GM12878 (cell line): ENCODE results near the gene MCMBP.

Experiments used
- ETV6 ChIP-seq, 2 experiments: fragments of 450-650 bp in 1 of 2; IDR thresholded peaks in 1 of 2; conservative IDR thresholded peaks in 1 of 2; 2 replicates each; pipeline ENCODE4 v1.6.1; 2014; ENCODE audit warnings: antibody characterized with exemption in 1 of 2, borderline replicate concordance in 1 of 2, low read depth in 1 of 2, mild to moderate bottlenecking in 1 of 2, moderate library complexity in 1 of 2
- EZH2 ChIP-seq: IDR thresholded peaks from 2 replicates; pipeline ENCODE4 v1.6.1; 2012; ENCODE audit warnings: low read depth, mild to moderate bottlenecking, control low read depth, inconsistent platforms, low read length, borderline replicate concordance; ENCODE audit not compliant: control insufficient read depth
- GABPA ChIP-seq: IDR thresholded peaks from 2 replicates; pipeline ENCODE4 v1.6.1; 2014; ENCODE audit warnings: antibody characterized with exemption, low read depth, mild to moderate bottlenecking, inconsistent platforms
- MAX ChIP-seq: IDR thresholded peaks from 2 replicates; pipeline ENCODE4 v1.6.1; 2012; ENCODE audit warnings: low read depth, low read length, improper control_type of control experiment
- PBX3 ChIP-seq: IDR thresholded peaks from 2 replicates; pipeline ENCODE4 v1.6.1; 2011; ENCODE audit warnings: mild to moderate bottlenecking, low read depth, low read length, moderate library complexity; ENCODE audit not compliant: insufficient replicate concordance
- POLR2A ChIP-seq: IDR thresholded peaks from 2 replicates; pipeline ENCODE4 v1.6.1; 2011; ENCODE audit warnings: low read depth, mild to moderate bottlenecking, low read length
- RBBP5 ChIP-seq: fragments of 200-600 bp; sonication (generic); conservative IDR thresholded peaks from 2 replicates; pipeline ENCODE4 v1.6.1; 2016
- REST ChIP-seq: IDR thresholded peaks from 2 replicates; pipeline ENCODE4 v1.6.1; 2012; ENCODE audit warnings: mild to moderate bottlenecking, low read depth, low read length
- SMAD1 ChIP-seq: fragments of 450-650 bp; IDR thresholded peaks from 2 replicates; pipeline ENCODE4 v1.6.1; 2018; ENCODE audit warnings: mild to moderate bottlenecking, low read depth; ENCODE audit not compliant: partially characterized antibody
- SP1 ChIP-seq: IDR thresholded peaks from one replicate; pipeline ENCODE4 v1.6.1; 2011; ENCODE audit warnings: low read depth, low read length
- STAT1 ChIP-seq: fragments of 450-650 bp; conservative IDR thresholded peaks from 2 replicates; pipeline ENCODE4 v1.6.1; 2014; ENCODE audit warnings: antibody characterized with exemption, mild to moderate bottlenecking
- SUZ12 ChIP-seq: fragments of 200-600 bp; sonication (generic); IDR thresholded peaks from one replicate; pipeline ENCODE4 v1.6.1; 2018; ENCODE audit warnings: antibody characterized with exemption, mild to moderate bottlenecking; ENCODE audit not compliant: unreplicated experiment
- TF ChIP-seq, protein P1 (sequence below), 3 experiments: IDR thresholded peaks in 2 of 3; conservative IDR thresholded peaks in 1 of 3; 2 replicates each; pipeline ENCODE4 v1.5.1; 2011; ENCODE audit warnings: low read depth in 3 of 3, low read length in 3 of 3, mild to moderate bottlenecking in 3 of 3, control low read depth in 2 of 3, moderate library complexity in 2 of 3, inconsistent platforms in 1 of 3, mixed read lengths in 1 of 3; ENCODE audit not compliant: control insufficient read depth in 2 of 3, insufficient read depth in 1 of 3; ENCODE audit errors: extremely low read depth in 1 of 3

DNA sequence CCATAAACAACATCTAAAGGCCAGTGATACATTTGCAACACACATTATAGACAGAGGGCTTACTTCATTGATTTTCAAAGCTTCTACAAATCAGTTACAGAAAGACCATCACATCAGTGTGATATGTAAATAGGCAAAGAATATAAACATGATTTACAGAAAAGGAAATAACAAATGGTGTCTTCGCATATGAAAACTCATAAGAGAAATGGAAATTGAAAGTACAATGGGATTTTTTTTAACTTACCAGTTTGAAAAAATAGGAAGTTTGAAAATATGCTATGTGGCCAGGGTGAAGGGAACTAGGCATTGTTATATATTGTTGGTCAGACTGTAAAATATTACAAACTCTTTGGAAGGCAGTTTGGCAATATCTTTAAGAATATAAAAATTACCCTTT, 47.2 kb upstream of the MCMBP start:
- TF ChIP-seq SMAD1 (no peak), GABPA (no peak), RBBP5 (no peak), PBX3 (no peak), EZH2 (no peak), REST (no peak), STAT1 (no peak), SUZ12 (no peak), POLR2A (no peak), SP1 (no peak), ETV6 (conservative IDR thresholded peaks at IDR 0.05 in 1 of 2, IDR thresholded peaks at IDR 0.05 in 1 of 2; ENCODE audit: borderline replicate concordance in 1 of 2, low read depth in 1 of 2) (no peak), MAX (no peak)
- TF ChIP-seq, protein P1, sequence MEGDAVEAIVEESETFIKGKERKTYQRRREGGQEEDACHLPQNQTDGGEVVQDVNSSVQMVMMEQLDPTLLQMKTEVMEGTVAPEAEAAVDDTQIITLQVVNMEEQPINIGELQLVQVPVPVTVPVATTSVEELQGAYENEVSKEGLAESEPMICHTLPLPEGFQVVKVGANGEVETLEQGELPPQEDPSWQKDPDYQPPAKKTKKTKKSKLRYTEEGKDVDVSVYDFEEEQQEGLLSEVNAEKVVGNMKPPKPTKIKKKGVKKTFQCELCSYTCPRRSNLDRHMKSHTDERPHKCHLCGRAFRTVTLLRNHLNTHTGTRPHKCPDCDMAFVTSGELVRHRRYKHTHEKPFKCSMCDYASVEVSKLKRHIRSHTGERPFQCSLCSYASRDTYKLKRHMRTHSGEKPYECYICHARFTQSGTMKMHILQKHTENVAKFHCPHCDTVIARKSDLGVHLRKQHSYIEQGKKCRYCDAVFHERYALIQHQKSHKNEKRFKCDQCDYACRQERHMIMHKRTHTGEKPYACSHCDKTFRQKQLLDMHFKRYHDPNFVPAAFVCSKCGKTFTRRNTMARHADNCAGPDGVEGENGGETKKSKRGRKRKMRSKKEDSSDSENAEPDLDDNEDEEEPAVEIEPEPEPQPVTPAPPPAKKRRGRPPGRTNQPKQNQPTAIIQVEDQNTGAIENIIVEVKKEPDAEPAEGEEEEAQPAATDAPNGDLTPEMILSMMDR (IDR thresholded peaks at IDR 0.05 in 2 of 3, conservative IDR thresholded peaks at IDR 0.05 in 1 of 3; ENCODE audit: control insufficient read depth in 2 of 3, extremely low read depth in 1 of 3, insufficient read depth in 1 of 3, low read depth in 3 of 3, low read length in 3 of 3), result no peak
